Measurements from ENCODE around the gene STKLD1.

DNA sequence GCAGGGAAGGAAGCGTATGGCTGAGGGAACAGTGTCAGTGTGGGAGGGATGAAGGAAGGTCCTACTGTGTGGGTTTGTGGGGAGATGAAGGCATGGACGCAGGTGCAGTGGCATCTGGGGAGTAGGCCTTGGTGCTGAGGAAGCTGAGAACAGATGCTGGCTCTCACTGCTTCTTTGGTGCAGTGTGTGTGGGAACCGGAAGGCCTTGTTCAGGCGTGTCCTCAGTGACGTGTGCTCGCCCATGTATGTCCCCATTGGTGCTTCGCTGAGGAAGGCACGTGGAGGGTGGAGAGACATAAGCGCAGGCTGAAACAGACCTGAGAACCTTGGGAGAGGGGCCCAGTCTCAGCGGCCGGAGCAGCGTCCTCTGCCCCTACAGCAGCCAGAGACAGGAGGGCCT lies 64.7 kb downstream of the STKLD1 start:
- TF ChIP-seq, protein P1, sequence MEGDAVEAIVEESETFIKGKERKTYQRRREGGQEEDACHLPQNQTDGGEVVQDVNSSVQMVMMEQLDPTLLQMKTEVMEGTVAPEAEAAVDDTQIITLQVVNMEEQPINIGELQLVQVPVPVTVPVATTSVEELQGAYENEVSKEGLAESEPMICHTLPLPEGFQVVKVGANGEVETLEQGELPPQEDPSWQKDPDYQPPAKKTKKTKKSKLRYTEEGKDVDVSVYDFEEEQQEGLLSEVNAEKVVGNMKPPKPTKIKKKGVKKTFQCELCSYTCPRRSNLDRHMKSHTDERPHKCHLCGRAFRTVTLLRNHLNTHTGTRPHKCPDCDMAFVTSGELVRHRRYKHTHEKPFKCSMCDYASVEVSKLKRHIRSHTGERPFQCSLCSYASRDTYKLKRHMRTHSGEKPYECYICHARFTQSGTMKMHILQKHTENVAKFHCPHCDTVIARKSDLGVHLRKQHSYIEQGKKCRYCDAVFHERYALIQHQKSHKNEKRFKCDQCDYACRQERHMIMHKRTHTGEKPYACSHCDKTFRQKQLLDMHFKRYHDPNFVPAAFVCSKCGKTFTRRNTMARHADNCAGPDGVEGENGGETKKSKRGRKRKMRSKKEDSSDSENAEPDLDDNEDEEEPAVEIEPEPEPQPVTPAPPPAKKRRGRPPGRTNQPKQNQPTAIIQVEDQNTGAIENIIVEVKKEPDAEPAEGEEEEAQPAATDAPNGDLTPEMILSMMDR (IDR thresholded peaks at IDR 0.05) = no peak
- no peak for TF ChIP-seq POLR2A (IDR thresholded peaks at IDR 0.05)
